Activated naive CD4-positive, alpha-beta T cell treated with anti-CD3 and anti-CD28 coated beads for 36 hours (primary cell): ENCODE measurements around the gene B9D1. TPM values are rescaled to one million over a fixed set of nuclear protein-coding genes. Genes with fewer than 3 reads are reported as not detected.

ENCODE experiments used
- CTCF ChIA-PET: fragments of 350-600 bp; sonication (Branson Sonifier 250); formaldehyde crosslinking; loops from one replicate; lab custom pipeline; 2021; ENCODE audit warnings: antibody characterized with exemption; lab: Charles Lee
- DNase-seq: peaks from one replicate; pipeline ENCODE4 v3.0.0-alpha.2; 2020
- H3K27ac Mint-ChIP-seq: one replicate; pipeline ENCODE4 v1.8.0; 2021; ENCODE audit warnings: mild to moderate bottlenecking, mixed read lengths
- H3K27me3 Mint-ChIP-seq: one replicate; pipeline ENCODE4 v1.8.0; 2021; ENCODE audit warnings: low read depth, mixed read lengths
- H3K36me3 Mint-ChIP-seq: one replicate; pipeline ENCODE4 v1.8.0; 2021; ENCODE audit warnings: low read depth, mixed read lengths
- H3K4me1 Mint-ChIP-seq: one replicate; pipeline ENCODE4 v1.8.0; 2021; ENCODE audit warnings: low read depth, mixed read lengths
- H3K4me3 Mint-ChIP-seq: one replicate; pipeline ENCODE4 v1.8.0; 2021; ENCODE audit warnings: mild to moderate bottlenecking, moderate library complexity, mixed read lengths
- H3K9me3 Mint-ChIP-seq: one replicate; pipeline ENCODE4 v1.8.0; 2021; ENCODE audit warnings: mixed read lengths
- intact Hi-C: fragments of 100-400 bp; cut with micrococcal nuclease; formaldehyde crosslinking; loops from one replicate; pipeline ENCODE4 v1.15.1; 2023
- total RNA-seq, 2 experiments: library from RNA; stranded (reverse); gene quantifications; one replicate each; pipeline ENCODE4 v1.2.3, GENCODE V29; 2021

The B9D1 gene
- total RNA-seq, 2 experiments from 2014 or later: 8.7 TPM

GRCh38 chr17:19401321-19402010, 38.9 kb upstream of the B9D1 start:
- H3K36me3 Mint-ChIP-seq: no peaks in the 10 kb centered on the region
- DNase-seq: no peak
- no peaks in the 10 kb centered on the region for H3K27me3 Mint-ChIP-seq
- no peaks in the 10 kb centered on the region for H3K9me3 Mint-ChIP-seq
- CTCF ChIA-PET: interaction anchor here (0.6 kb wide), 1 partner anchor 260 kb away, joined by 3 read pairs; no protein-coding TSS in a partner anchor
- H3K4me3 Mint-ChIP-seq: no peak overlapping the region
- H3K4me1 Mint-ChIP-seq: no peaks in the 10 kb centered on the region
- intact Hi-C loops: no loop called here
- H3K27ac Mint-ChIP-seq: no peak overlapping the region

GRCh38 chr17:19399750-19400450, 37.4 kb upstream of the B9D1 start:
- no peaks in the 10 kb centered on the region for H3K9me3 Mint-ChIP-seq
- H3K27ac Mint-ChIP-seq: no peak overlapping the region
- CTCF ChIA-PET: no interaction called here
- H3K36me3 Mint-ChIP-seq: no peaks in the 10 kb centered on the region
- H3K4me1 Mint-ChIP-seq: no peaks in the 10 kb centered on the region
- no peak overlapping the region for H3K4me3 Mint-ChIP-seq
- DNase-seq: no peak
- H3K27me3 Mint-ChIP-seq: no peaks in the 10 kb centered on the region
- intact Hi-C loops: no loop called here

GRCh38 chr17:19398301-19399181, 36.0 kb upstream of the B9D1 start:
- Mint-ChIP-seq H3K4me1 (no peaks in the 10 kb centered on the region), H3K4me3 (no peak overlapping the region), H3K36me3 (no peaks in the 10 kb centered on the region), H3K27me3 (no peaks in the 10 kb centered on the region), H3K9me3 (no peaks in the 10 kb centered on the region), H3K27ac (no peak overlapping the region)
- no peak for DNase-seq
- intact Hi-C loops: no loop called here
- CTCF ChIA-PET: interaction anchor here (1.2 kb wide), 1 partner anchor 36 kb away, joined by 3 read pairs; the partner anchor contains the start of gene B9D1

GRCh38 chr17:19397556-19398041, 35.1 kb upstream of the B9D1 start:
- Mint-ChIP-seq H3K4me3 (no peak overlapping the region), H3K27ac (no peak overlapping the region), H3K27me3 (no peaks in the 10 kb centered on the region), H3K4me1 (no peaks in the 10 kb centered on the region), H3K36me3 (no peaks in the 10 kb centered on the region), H3K9me3 (no peaks in the 10 kb centered on the region)
- intact Hi-C loops: no loop called here
- DNase-seq: no peak
- CTCF ChIA-PET: interaction anchor here (0.5 to 1.2 kb wide), 3 partner anchors 12 to 80 kb away, joined by 3 read pairs; partner anchors contain the start of gene B9D1

- no peak for DNase-seq
- Mint-ChIP-seq H3K27ac (no peak overlapping the region), H3K4me1 (no peaks in the 10 kb centered on the region), H3K4me3 (no peak overlapping the region), H3K36me3 (no peaks in the 10 kb centered on the region), H3K27me3 (no peaks in the 10 kb centered on the region), H3K9me3 (no peaks in the 10 kb centered on the region)
- intact Hi-C loops: no loop called here
- CTCF ChIA-PET: no interaction called here
These were observed 29.8 kb upstream of the B9D1 start for GRCh38 chr17:19392303-19392702.

- CTCF ChIA-PET: no interaction called here
- intact Hi-C loops: no loop called here
- H3K4me1 Mint-ChIP-seq: no peaks in the 10 kb centered on the region
- H3K27me3 Mint-ChIP-seq: no peaks in the 10 kb centered on the region
- H3K27ac Mint-ChIP-seq: no peak overlapping the region
- no peaks in the 10 kb centered on the region for H3K36me3 Mint-ChIP-seq
- H3K4me3 Mint-ChIP-seq: no peak overlapping the region
- DNase-seq: no peak
- H3K9me3 Mint-ChIP-seq: no peaks in the 10 kb centered on the region
These were observed 28.9 kb upstream of the B9D1 start for GRCh38 chr17:19391432-19391831.

GRCh38 chr17:19390951-19391350, 28.4 kb upstream of the B9D1 start:
- CTCF ChIA-PET: no interaction called here
- no peaks in the 10 kb centered on the region for H3K4me1 Mint-ChIP-seq
- H3K9me3 Mint-ChIP-seq: no peaks in the 10 kb centered on the region

GRCh38 chr17:19388791-19389785, 26.6 kb upstream of the B9D1 start:
- Mint-ChIP-seq H3K4me3 (no peak overlapping the region), H3K4me1 (no peaks in the 10 kb centered on the region), H3K36me3 (no peaks in the 10 kb centered on the region), H3K9me3 (no peaks in the 10 kb centered on the region), H3K27ac (no peak overlapping the region), H3K27me3 (no peaks in the 10 kb centered on the region)
- intact Hi-C loops: no loop called here
- no peak for DNase-seq
- CTCF ChIA-PET: interaction anchor here (1.0 to 1.4 kb wide), 3 partner anchors 11 to 59 kb away, joined by 3 to 5 read pairs (median 3); partner anchors contain the start of genes B9D1 and MAPK7

More at GRCh38 chr17:19390951-19391350, 28.4 kb upstream of the B9D1 start:
- no peaks in the 10 kb centered on the region for H3K36me3 Mint-ChIP-seq
- DNase-seq: no peak
- intact Hi-C loops: no loop called here
- no peak overlapping the region for H3K4me3 Mint-ChIP-seq
- H3K27me3 Mint-ChIP-seq: no peaks in the 10 kb centered on the region
- H3K27ac Mint-ChIP-seq: no peak overlapping the region

- H3K27ac Mint-ChIP-seq: no peak overlapping the region
- no peaks in the 10 kb centered on the region for H3K27me3 Mint-ChIP-seq
- intact Hi-C loops: no loop called here
- CTCF ChIA-PET: interaction anchor here (1.0 kb wide), 1 partner anchor 10 kb away, joined by 3 read pairs; the partner anchor contains the start of gene MAPK7
- H3K36me3 Mint-ChIP-seq: peaks cover 1% of the 10 kb centered on the region
- no peaks in the 10 kb centered on the region for H3K4me1 Mint-ChIP-seq
- H3K9me3 Mint-ChIP-seq: no peaks in the 10 kb centered on the region
- no peak for DNase-seq
- H3K4me3 Mint-ChIP-seq: no peak overlapping the region
These were observed 25.5 kb upstream of the B9D1 start for GRCh38 chr17:19387921-19388521.

- intact Hi-C loops: no loop called here
- H3K27ac Mint-ChIP-seq: no peak within 1 kb of the TSS
- DNase-seq: no peak
- no peaks in the 10 kb centered on the region for H3K4me1 Mint-ChIP-seq
- H3K4me3 Mint-ChIP-seq: no peak within 1 kb of the TSS
- peaks cover 1% of the 10 kb centered on the region for H3K36me3 Mint-ChIP-seq
- H3K27me3 Mint-ChIP-seq: no peaks in the 10 kb centered on the region
- CTCF ChIA-PET: no interaction called here
- H3K9me3 Mint-ChIP-seq: no peaks in the 10 kb centered on the region
These were observed 24.7 kb upstream of the B9D1 start, which contains the start of gene MFAP4 for GRCh38 chr17:19386974-19387920. Gene MFAP4, minus strand, starts transcription at chr17:19387190. Its CDS starts 35 bp downstream, at chr17:19387155.
